SK-N-SH treated with all-trans-retinoic acid at 6 μM for 48 hours (cell line): Measurements from ENCODE around the gene SAG.

Experiments used
- ATAC-seq: fragments of 200-7000 bp; cut with Tn5 transposase; 3 replicates; pipeline ENCODE4 v1.9.1; 2020; ENCODE audit warnings: mild to moderate bottlenecking, moderate library complexity
- CSDC2 ChIP-seq: fragments of 250-450 bp; sonication (Bioruptor Pico); IDR thresholded peaks from 2 replicates; pipeline ENCODE4 v1.5.0; 2020; ENCODE audit warnings: mild to moderate bottlenecking, moderate library complexity
- ESRRG ChIP-seq: fragments of 250-450 bp; sonication (Bioruptor Pico); IDR thresholded peaks from 2 replicates; pipeline ENCODE4 v1.6.1; 2021; ENCODE audit warnings: mild to moderate bottlenecking
- GLIS3 ChIP-seq: fragments of 250-450 bp; sonication (Bioruptor Pico); IDR thresholded peaks from 2 replicates; pipeline ENCODE4 v1.5.0; 2020; ENCODE audit warnings: mild to moderate bottlenecking, moderate library complexity
- ISL1 ChIP-seq: fragments of 250-450 bp; sonication (Bioruptor Pico); IDR thresholded peaks from 2 replicates; pipeline ENCODE4 v2.1.2; 2022; ENCODE audit warnings: mild to moderate bottlenecking, moderate library complexity
- OSR1 ChIP-seq: fragments of 250-450 bp; sonication (Bioruptor Pico); IDR thresholded peaks from 2 replicates; pipeline ENCODE4 v1.8.0; 2022; ENCODE audit warnings: moderate library complexity, mild to moderate bottlenecking, inconsistent platforms
- POU6F1 ChIP-seq: fragments of 250-450 bp; sonication (Bioruptor Pico); IDR thresholded peaks from 2 replicates; pipeline ENCODE4 v1.8.0; 2021; ENCODE audit warnings: low read depth, mild to moderate bottlenecking, moderate library complexity, borderline replicate concordance
- TOX ChIP-seq: fragments of 250-450 bp; sonication (Bioruptor Pico); IDR thresholded peaks from 2 replicates; pipeline ENCODE4 v1.8.0; 2021; ENCODE audit warnings: mild to moderate bottlenecking, moderate library complexity, borderline replicate concordance
- ZFP30 ChIP-seq: fragments of 450-650 bp; formaldehyde crosslinking; IDR thresholded peaks from 2 replicates; pipeline ENCODE4 v1.5.0; 2022; ENCODE audit warnings: mild to moderate bottlenecking, moderate library complexity
- ZNF565 ChIP-seq: fragments of 450-650 bp; formaldehyde crosslinking; conservative IDR thresholded peaks from 2 replicates; pipeline ENCODE4 v1.5.0; 2020; ENCODE audit warnings: low read depth, mild to moderate bottlenecking, moderate library complexity
- TF ChIP-seq, protein P1 (sequence below): fragments of 250-450 bp; sonication (Bioruptor Pico); IDR thresholded peaks from 2 replicates; pipeline ENCODE4 v1.8.0; 2020; ENCODE audit warnings: mild to moderate bottlenecking, moderate library complexity, borderline replicate concordance

The SAG gene

GRCh38 chr2:233395687-233396086 is 88.1 kb downstream of the SAG start:
- TF ChIP-seq CSDC2 (no peak), ZNF565 (CRISPR knock-in tag) (no peak), OSR1 (CRISPR knock-in tag) (no peak), ISL1 (CRISPR knock-in tag) (no peak), TOX (no peak), POU6F1 (CRISPR knock-in tag) (no peak), ZFP30 (CRISPR knock-in tag) (no peak), GLIS3 (CRISPR knock-in tag) (no peak), ESRRG (no peak)
- TF ChIP-seq, protein P1, sequence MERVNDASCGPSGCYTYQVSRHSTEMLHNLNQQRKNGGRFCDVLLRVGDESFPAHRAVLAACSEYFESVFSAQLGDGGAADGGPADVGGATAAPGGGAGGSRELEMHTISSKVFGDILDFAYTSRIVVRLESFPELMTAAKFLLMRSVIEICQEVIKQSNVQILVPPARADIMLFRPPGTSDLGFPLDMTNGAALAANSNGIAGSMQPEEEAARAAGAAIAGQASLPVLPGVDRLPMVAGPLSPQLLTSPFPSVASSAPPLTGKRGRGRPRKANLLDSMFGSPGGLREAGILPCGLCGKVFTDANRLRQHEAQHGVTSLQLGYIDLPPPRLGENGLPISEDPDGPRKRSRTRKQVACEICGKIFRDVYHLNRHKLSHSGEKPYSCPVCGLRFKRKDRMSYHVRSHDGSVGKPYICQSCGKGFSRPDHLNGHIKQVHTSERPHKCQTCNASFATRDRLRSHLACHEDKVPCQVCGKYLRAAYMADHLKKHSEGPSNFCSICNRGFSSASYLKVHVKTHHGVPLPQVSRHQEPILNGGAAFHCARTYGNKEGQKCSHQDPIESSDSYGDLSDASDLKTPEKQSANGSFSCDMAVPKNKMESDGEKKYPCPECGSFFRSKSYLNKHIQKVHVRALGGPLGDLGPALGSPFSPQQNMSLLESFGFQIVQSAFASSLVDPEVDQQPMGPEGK, result no peak
- ATAC-seq, result no peak
